Measurements from ENCODE around the gene INF2. TPM values are rescaled to one million over a fixed set of nuclear protein-coding genes. Genes with fewer than 3 reads are reported as not detected.
A peak's percentile ranks its signal among the peaks of the same experiment; 100 is the strongest.

INF2 gene
- polyA plus RNA-seq, 1 experiment, result 39.9 TPM

DNA sequence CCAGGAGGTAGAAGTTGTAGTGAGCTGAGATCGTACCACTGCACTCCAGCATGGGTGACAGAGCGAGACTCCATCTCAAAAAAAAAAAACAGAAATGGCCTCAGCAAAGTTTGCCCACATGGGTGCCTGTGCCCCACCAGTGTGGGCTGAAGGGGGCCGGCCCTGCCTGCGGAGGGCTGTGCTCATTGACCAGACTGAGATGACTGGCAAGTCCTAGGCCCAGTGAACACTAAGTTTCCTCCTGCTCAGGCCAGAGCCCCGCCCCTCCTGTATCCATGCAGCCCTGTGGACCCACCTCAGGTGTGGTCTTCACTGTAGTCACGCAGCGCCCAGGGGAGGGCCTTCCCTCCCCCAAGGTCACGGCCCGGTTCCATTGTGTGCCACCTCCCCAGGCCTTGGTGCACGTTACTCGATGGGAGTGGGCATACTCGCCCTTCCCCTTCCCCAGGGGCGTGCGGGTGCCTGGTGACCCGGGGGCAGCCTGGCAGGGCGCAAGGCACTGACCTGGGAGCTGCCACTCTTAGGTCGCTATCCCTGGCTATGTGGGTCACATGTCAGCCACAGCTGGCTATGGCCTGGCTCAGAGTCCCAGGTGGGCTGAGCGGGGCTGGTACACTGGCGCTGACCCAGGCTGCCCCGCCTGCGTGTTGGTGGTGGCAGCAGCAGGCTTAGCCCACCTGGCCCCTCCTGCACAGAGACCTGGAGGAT, 16.1 kb downstream of the INF2 start:
- Histone ChIP-seq H3K36me3 (ENCODE audit: control insufficient read depth, insufficient read depth, low read length) (peaks cover 54% of the 10 kb centered on the region), H3K27me3 (ENCODE audit: control insufficient read depth, insufficient read depth, low read length) (no peaks in the 10 kb centered on the region), H3K4me3 (ENCODE audit: low read depth, low read length) (no peak overlapping the region)
- ChIA-PET POLR2A (no interaction called here), CTCF (interaction anchor here (1.0 to 1.5 kb wide), 2 partner anchors 10 to 21 kb away, joined by 3 read pairs; no protein-coding TSS in a partner anchor)
- no peak for TF ChIP-seq CTCF (IDR thresholded peaks at IDR 0.05; ENCODE audit: insufficient read depth, low read depth, low read length)
- DNase-seq (ENCODE audit: low read depth), result no peak

GRCh38 chr14:104706733-104707607, 17.6 kb downstream of the INF2 start:
- Histone ChIP-seq H3K36me3 (ENCODE audit: control insufficient read depth, insufficient read depth, low read length) (peaks cover 57% of the 10 kb centered on the region), H3K27me3 (ENCODE audit: control insufficient read depth, insufficient read depth, low read length) (no peaks in the 10 kb centered on the region), H3K4me3 (ENCODE audit: low read depth, low read length) (no peak overlapping the region)
- no peak for TF ChIP-seq CTCF (IDR thresholded peaks at IDR 0.05; ENCODE audit: insufficient read depth, low read depth, low read length)
- ChIA-PET CTCF (interaction anchor here (0.6 to 2.4 kb wide), 6 partner anchors 9 to 60 kb away, joined by 3 to 12 read pairs (median 4); no protein-coding TSS in a partner anchor), POLR2A (no interaction called here)
- DNase-seq (ENCODE audit: low read depth), result no peak

DNA sequence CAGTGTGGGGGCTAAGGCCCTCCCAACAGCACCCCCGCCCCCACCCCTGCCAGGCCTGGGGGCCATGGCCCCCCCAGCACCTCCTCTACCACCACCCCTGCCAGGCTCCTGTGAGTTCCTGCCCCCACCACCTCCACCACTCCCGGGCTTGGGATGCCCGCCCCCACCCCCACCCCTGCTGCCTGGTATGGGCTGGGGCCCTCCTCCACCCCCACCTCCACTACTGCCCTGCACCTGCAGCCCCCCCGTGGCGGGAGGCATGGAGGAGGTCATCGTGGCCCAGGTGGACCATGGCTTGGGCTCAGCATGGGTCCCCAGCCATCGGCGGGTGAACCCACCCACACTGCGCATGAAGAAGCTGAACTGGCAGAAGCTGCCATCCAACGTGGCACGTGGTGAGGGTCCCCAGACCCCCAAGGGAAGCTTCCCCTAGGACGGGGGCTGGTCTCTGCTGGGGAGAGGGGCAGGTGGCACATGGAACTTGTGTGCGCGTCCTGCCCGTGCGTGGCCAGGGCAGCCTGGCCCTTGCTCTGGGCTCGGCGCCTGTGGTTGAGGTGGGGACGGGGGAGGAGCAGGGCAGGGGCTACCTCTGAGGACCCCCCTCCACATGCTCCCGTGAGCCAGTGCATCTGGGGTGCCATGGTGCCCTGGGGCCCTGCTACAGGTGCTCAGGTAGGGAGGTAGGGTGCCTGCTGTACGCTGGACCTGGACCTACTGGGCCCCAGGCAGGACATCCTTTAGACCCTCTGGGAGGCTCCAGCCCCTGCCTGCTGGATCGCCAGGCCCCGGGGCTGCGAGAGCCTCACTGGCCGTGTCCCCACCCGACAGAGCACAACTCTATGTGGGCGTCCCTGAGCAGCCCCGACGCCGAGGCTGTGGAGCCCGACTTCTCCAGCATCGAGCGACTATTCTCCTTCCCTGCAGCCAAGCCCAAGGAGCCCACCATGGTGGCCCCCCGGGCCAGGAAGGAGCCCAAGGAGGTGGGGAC, 18.5 kb downstream of the INF2 start:
- DNase-seq (ENCODE audit: low read depth), result no peak
- no peak for TF ChIP-seq CTCF (IDR thresholded peaks at IDR 0.05; ENCODE audit: insufficient read depth, low read depth, low read length)
- Histone ChIP-seq H3K27me3 (ENCODE audit: control insufficient read depth, insufficient read depth, low read length) (no peaks in the 10 kb centered on the region), H3K4me3 (ENCODE audit: low read depth, low read length) (no peak overlapping the region), H3K36me3 (ENCODE audit: control insufficient read depth, insufficient read depth, low read length) (peaks cover 59% of the 10 kb centered on the region)
- ChIA-PET CTCF (interaction anchor here (0.9 to 2.4 kb wide), 7 partner anchors 10 to 61 kb away, joined by 3 to 12 read pairs (median 4); no protein-coding TSS in a partner anchor), POLR2A (no interaction called here)

DNA sequence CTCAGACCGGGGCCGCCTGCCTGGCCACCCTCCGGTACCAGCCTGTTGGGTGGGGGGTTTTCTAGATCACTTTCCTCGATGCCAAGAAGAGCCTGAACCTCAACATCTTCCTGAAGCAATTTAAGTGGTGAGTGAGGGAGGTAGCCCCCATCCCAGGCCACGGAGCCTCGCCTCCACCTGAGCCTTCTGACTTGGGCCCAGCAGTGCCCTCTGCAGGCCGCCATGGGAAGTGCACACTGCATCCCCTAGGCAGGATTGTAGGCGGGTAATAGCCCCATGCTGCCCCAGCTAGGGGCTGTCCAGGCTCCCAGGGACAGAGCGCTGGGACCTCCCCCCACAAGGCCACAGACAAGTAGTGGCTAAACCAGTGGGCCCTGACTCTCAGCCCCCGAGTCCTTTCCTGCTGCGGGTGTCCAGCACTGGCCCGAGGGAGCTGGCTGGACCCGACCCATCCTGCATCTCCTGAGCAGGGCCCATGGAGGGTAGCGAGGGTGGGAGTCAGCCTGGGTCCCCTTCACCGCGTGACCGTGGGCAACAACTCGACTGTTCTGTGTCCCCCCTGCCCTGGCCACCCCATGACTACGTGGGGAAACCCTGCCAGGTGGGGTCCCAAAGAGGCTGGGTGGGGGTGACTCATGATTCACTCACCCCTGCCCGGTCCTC, 19.3 kb downstream of the INF2 start:
- POLR2A ChIA-PET, result no interaction called here
- no peak for DNase-seq (ENCODE audit: low read depth)
- Histone ChIP-seq H3K36me3 (ENCODE audit: control insufficient read depth, insufficient read depth, low read length) (peaks cover 59% of the 10 kb centered on the region), H3K27me3 (ENCODE audit: control insufficient read depth, insufficient read depth, low read length) (no peaks in the 10 kb centered on the region), H3K4me3 (ENCODE audit: low read depth, low read length) (no peak overlapping the region)
- CTCF ChIA-PET, result interaction anchor here (0.6 to 2.4 kb wide), 25 partner anchors 9 to 74 kb away, joined by 3 to 12 read pairs (median 4); partner anchors contain the start of gene SIVA1
- peak; percentile 98 for TF ChIP-seq CTCF (IDR thresholded peaks at IDR 0.05; ENCODE audit: insufficient read depth, low read depth, low read length)

Measured in BJ (cell line).